Tibial nerve (tissue), 4 donors: ENCODE measurements around the gene POLDIP3. TPM values are rescaled to one million over a fixed set of nuclear protein-coding genes. Genes with fewer than 3 reads are reported as not detected.
A peak's percentile ranks its signal among the peaks of the same experiment; 100 is the strongest.

Experiments
- DNase-seq, 2 donors: peaks; one replicate each; pipeline ENCODE4 v3.0.0-alpha.2; 2019; ENCODE audit warnings: low spot score in 2 of 2
- H3K27ac ChIP-seq, 4 donors: fragments of 200-600 bp; sonication (generic) in 3 of 4; one replicate each; pipeline ENCODE4 v1.5.1; 2017 to 2019; ENCODE audit warnings: mild to moderate bottlenecking in 1 of 4
- H3K27me3 ChIP-seq, 2 donors: fragments of 200-600 bp; sonication (generic) in 1 of 2; one replicate each; pipeline versions ENCODE4 v1.5.1 to v1.6.0; 2017 to 2019
- H3K36me3 ChIP-seq, 3 donors: fragments of 200-600 bp; sonication (generic); one replicate each; pipeline ENCODE4 v1.5.1; 2018 to 2019
- H3K4me1 ChIP-seq, 4 donors: fragments of 200-600 bp; sonication (generic) in 3 of 4; one replicate each; pipeline ENCODE4 v1.5.1; 2017 to 2019
- H3K4me3 ChIP-seq, 4 donors: fragments of 200-600 bp; sonication (generic) in 3 of 4; one replicate each; pipeline ENCODE4 v1.5.1; 2017 to 2019; ENCODE audit warnings: mild to moderate bottlenecking in 1 of 4, moderate library complexity in 1 of 4
- H3K9me3 ChIP-seq, 4 donors: fragments of 200-600 bp; sonication (generic) in 3 of 4; one replicate each; pipeline ENCODE4 v1.5.1; 2017 to 2019
- CTCF ChIP-seq, 5 experiments: fragments of 200-600 bp in 3 of 5; fragments of 450-650 bp in 2 of 5; sonication (generic) in 3 of 5; IDR thresholded peaks; one replicate each; pipeline ENCODE4 v1.5.1; 2016 to 2019; ENCODE audit warnings: antibody characterized with exemption in 5 of 5, mild to moderate bottlenecking in 3 of 5, moderate library complexity in 2 of 5
- EP300 ChIP-seq, 2 donors: sonication (generic); formaldehyde crosslinking; IDR thresholded peaks; one replicate each; pipeline ENCODE4 v1.6.1; 2017; ENCODE audit warnings: antibody characterized with exemption in 2 of 2, mild to moderate bottlenecking in 1 of 2
- POLR2A ChIP-seq, 2 donors: fragments of 450-650 bp; IDR thresholded peaks; one replicate each; pipeline ENCODE4 v1.6.1; 2017; ENCODE audit warnings: antibody characterized with exemption in 2 of 2, mild to moderate bottlenecking in 2 of 2, moderate library complexity in 2 of 2
- whole genome bisulfite sequencing, 2 donors: methylation state at CpG; one replicate each; pipeline ENCODE4 v1.1.5; 2018; 5-methylcytosine and 5-hydroxymethylcytosine counted together
- total RNA-seq, 4 donors: library from RNA; depleted of rRNA; stranded (reverse); fragments of >200 nt; gene quantifications; one replicate each; pipeline ENCODE4 v1.1.0, GENCODE V29; 2016

The POLDIP3 gene
- total RNA-seq, 4 donors from 2014 or later, result 47.4 to 49.2 (median 48.5) TPM

- Histone ChIP-seq H3K36me3 (no peaks in the 10 kb centered on the region), H3K4me1 (peaks cover 3 to 91% (median 64%) of the 10 kb centered on the region in 4 donors), H3K4me3 (peak overlapping the region in 3 of 4 donors; percentile 7 to 92 (median 7)), H3K27ac (peak overlapping the region; percentile 60 to 99 (median 96)), H3K9me3 (no peaks in the 10 kb centered on the region), H3K27me3 (no peaks in the 10 kb centered on the region)
- peak in 1 of 2 donors; percentile 57 for DNase-seq
- WGBS, 2 donors, result 12 to 13% methylated on average over 21 to 22 of the region's 22 CpGs
- TF ChIP-seq EP300 (IDR thresholded peaks at IDR 0.05) (no peak), CTCF (IDR thresholded peaks at IDR 0.05) (no peak), POLR2A (IDR thresholded peaks at IDR 0.05) (no peak)
These were observed 30.0 kb upstream of the POLDIP3 start for GRCh38 chr22:42644422-42645340.

GRCh38 chr22:42643634-42644421 is 29.1 kb upstream of the POLDIP3 start:
- Histone ChIP-seq H3K4me1 (peaks cover 3 to 95% (median 64%) of the 10 kb centered on the region in 4 donors), H3K27ac (peak overlapping the region; percentile 60 to 99 (median 96)), H3K4me3 (peak overlapping the region in 2 of 4 donors; percentile 7 to 92), H3K9me3 (no peaks in the 10 kb centered on the region), H3K27me3 (no peaks in the 10 kb centered on the region), H3K36me3 (no peaks in the 10 kb centered on the region)
- TF ChIP-seq CTCF (IDR thresholded peaks at IDR 0.05), result no peak
- TF ChIP-seq EP300 (IDR thresholded peaks at IDR 0.05), result no peak
- no peak for TF ChIP-seq POLR2A (IDR thresholded peaks at IDR 0.05)
- DNase-seq, result no peak
- whole genome bisulfite sequencing, 2 donors, result 80 to 90% methylated on average over 9 to 12 of the region's 14 CpGs

GRCh38 chr22:42642806-42643633 is 28.3 kb upstream of the POLDIP3 start:
- Histone ChIP-seq H3K36me3 (no peaks in the 10 kb centered on the region), H3K9me3 (no peaks in the 10 kb centered on the region), H3K27me3 (no peaks in the 10 kb centered on the region), H3K4me1 (peaks cover 3 to 92% (median 58%) of the 10 kb centered on the region in 4 donors), H3K4me3 (no peak overlapping the region), H3K27ac (peak overlapping the region; percentile 34 to 99 (median 78))
- WGBS, 2 donors, result 67 to 74% methylated on average over 8 to 10 of the region's 12 CpGs
- TF ChIP-seq POLR2A (IDR thresholded peaks at IDR 0.05), result no peak
- no peak for TF ChIP-seq EP300 (IDR thresholded peaks at IDR 0.05)
- TF ChIP-seq CTCF (IDR thresholded peaks at IDR 0.05), result no peak
- DNase-seq, result no peak

- peaks cover under 1 to 88% (median 47%) of the 10 kb centered on the region in 4 donors for H3K4me1 ChIP-seq
- no peaks in the 10 kb centered on the region for H3K27me3 ChIP-seq
- no peak for DNase-seq
- H3K4me3 ChIP-seq, result no peak overlapping the region
- 48 to 63% methylated on average over 9 of the region's 9 CpGs for WGBS, 2 donors
- peak overlapping the region in 2 of 4 donors; percentile 59 to 99 for H3K27ac ChIP-seq
- no peaks in the 10 kb centered on the region for H3K9me3 ChIP-seq
- no peak for TF ChIP-seq CTCF (IDR thresholded peaks at IDR 0.05)
- no peak for TF ChIP-seq EP300 (IDR thresholded peaks at IDR 0.05)
- TF ChIP-seq POLR2A (IDR thresholded peaks at IDR 0.05), result no peak
- H3K36me3 ChIP-seq, result no peaks in the 10 kb centered on the region
These were observed 27.2 kb upstream of the POLDIP3 start for GRCh38 chr22:42641801-42642413.
